Testis (tissue), 3 donors: Measurements from ENCODE around the gene ATRIP. TPM values are rescaled to one million over a fixed set of nuclear protein-coding genes. Genes with fewer than 3 reads are reported as not detected.

Experiments used
- DNase-seq: peaks from one replicate; pipeline ENCODE4 v3.0.0-alpha.2; 2019
- H3K27ac ChIP-seq, 2 donors: fragments of 200-600 bp; sonication (generic); one replicate each; pipeline ENCODE4 v1.5.1; 2019
- H3K27me3 ChIP-seq: fragments of 200-600 bp; sonication (generic); one replicate; pipeline ENCODE4 v1.5.1; 2019
- H3K36me3 ChIP-seq: fragments of 200-600 bp; sonication (generic); one replicate; pipeline ENCODE4 v1.5.1; 2017; ENCODE audit warnings: low read depth; ENCODE audit errors: missing control alignments
- H3K4me1 ChIP-seq: fragments of 200-600 bp; sonication (generic); one replicate; pipeline ENCODE4 v1.5.1; 2019
- H3K4me3 ChIP-seq, 2 donors: fragments of 200-600 bp; sonication (generic); one replicate each; pipeline ENCODE4 v1.5.1; 2017 to 2019
- H3K9me3 ChIP-seq: fragments of 200-600 bp; sonication (generic); one replicate; pipeline ENCODE4 v1.5.1; 2017
- POLR2A ChIP-seq: fragments of 450-650 bp; IDR thresholded peaks from one replicate; pipeline ENCODE4 v1.6.1; 2017; ENCODE audit warnings: antibody characterized with exemption, mild to moderate bottlenecking, moderate library complexity
- WGBS, 2 donors: methylation state at CpG; one replicate each; pipeline ENCODE4 v1.1.5; 2018; 5-methylcytosine and 5-hydroxymethylcytosine counted together
- intact Hi-C: fragments of 100-400 bp; cut with DNase I; formaldehyde crosslinking; loops from one replicate; pipeline ENCODE4 v1.15.1; 2023; ENCODE audit warnings: low total_unique reads
- polyA plus RNA-seq: library from polyadenylated mRNA; stranded (reverse); fragments of 350-450 nt; fragmentation: Illumina TruSeq; extraction: RNeasy Lipid Tissue Mini Kit (QIAGEN cat#74804); gene quantifications from one replicate; pipeline ENCODE4 v1.2.3, GENCODE V29; 2014; ENCODE audit warnings: low read depth, low replicate concordance; ENCODE audit not compliant: insufficient read depth
- total RNA-seq, 2 donors: library from RNA; depleted of rRNA; stranded (reverse); fragments of >200 nt; gene quantifications; one replicate each; pipeline ENCODE4 v1.2.3, GENCODE V29; 2016
- TF ChIP-seq, protein P1 (sequence below), 3 experiments: fragments of 450-650 bp in 2 of 3; fragments of 200-600 bp in 1 of 3; sonication (generic) in 1 of 3; IDR thresholded peaks; one replicate each; pipeline ENCODE4 v1.5.1; 2016 to 2019; ENCODE audit warnings: antibody characterized with exemption in 3 of 3, mild to moderate bottlenecking in 2 of 3, moderate library complexity in 1 of 3

Gene ATRIP
- total and polyA plus RNA-seq, 3 donors from 2014 or later: 25.0 to 56.5 (median 26.3) TPM

DNA sequence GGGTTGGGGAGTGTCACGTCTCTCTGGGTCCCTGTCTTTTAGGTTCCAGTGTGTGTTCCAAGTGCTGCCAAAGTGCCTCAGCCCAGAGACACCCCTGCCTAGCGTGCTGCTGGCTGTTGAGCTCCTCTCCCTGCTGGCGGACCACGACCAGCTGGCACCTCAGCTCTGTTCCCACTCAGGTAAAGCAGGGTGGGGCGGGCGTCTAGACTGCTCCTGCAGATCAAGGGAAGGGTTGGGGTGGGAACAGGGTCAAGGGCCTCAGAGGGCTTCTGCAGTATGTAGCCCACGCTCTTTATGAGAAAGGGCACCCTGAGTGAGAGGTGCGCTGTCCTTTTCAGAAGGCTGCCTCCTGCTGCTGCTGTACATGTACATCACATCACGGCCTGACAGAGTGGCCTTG lies 17.2 kb downstream of the ATRIP start:
- peaks cover 23% of the 10 kb centered on the region for H3K4me1 ChIP-seq
- no peaks in the 10 kb centered on the region for H3K27me3 ChIP-seq
- WGBS, 2 donors: 75 to 93% methylated on average over 4 to 9 of the region's 9 CpGs
- no peak for DNase-seq
- no peak overlapping the region for H3K27ac ChIP-seq
- no peaks in the 10 kb centered on the region for H3K9me3 ChIP-seq
- H3K36me3 ChIP-seq: no peaks in the 10 kb centered on the region
- H3K4me3 ChIP-seq: no peak overlapping the region
- intact Hi-C loops: no loop called here
- TF ChIP-seq POLR2A: no peak
- TF ChIP-seq, protein P1, sequence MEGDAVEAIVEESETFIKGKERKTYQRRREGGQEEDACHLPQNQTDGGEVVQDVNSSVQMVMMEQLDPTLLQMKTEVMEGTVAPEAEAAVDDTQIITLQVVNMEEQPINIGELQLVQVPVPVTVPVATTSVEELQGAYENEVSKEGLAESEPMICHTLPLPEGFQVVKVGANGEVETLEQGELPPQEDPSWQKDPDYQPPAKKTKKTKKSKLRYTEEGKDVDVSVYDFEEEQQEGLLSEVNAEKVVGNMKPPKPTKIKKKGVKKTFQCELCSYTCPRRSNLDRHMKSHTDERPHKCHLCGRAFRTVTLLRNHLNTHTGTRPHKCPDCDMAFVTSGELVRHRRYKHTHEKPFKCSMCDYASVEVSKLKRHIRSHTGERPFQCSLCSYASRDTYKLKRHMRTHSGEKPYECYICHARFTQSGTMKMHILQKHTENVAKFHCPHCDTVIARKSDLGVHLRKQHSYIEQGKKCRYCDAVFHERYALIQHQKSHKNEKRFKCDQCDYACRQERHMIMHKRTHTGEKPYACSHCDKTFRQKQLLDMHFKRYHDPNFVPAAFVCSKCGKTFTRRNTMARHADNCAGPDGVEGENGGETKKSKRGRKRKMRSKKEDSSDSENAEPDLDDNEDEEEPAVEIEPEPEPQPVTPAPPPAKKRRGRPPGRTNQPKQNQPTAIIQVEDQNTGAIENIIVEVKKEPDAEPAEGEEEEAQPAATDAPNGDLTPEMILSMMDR (IDR thresholded peaks at IDR 0.05): no peak

DNA sequence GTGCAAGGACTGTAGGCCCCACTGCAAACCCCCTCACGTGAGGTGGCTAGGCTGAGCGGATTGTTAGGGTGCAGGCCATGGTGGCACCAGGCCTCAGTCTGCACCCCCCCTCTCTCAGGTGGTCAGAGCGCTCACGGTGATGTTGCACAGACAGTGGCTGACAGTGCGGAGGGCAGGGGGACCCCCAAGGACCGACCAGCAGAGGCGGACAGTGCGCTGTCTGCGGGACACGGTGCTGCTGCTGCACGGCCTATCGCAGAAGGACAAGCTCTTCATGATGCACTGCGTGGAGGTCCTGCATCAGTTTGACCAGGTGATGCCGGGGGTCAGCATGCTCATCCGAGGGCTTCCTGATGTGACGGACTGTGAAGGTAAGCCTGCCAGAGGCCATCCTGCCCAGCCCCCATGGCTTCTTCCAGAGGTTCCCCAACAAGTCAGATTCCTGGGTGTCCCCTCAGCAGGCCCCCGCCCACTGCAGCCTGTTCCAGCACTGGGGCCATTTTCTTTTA lies 18.2 kb downstream of the ATRIP start:
- no peaks in the 10 kb centered on the region for H3K9me3 ChIP-seq
- no peaks in the 10 kb centered on the region for H3K36me3 ChIP-seq
- H3K4me1 ChIP-seq: peaks cover 23% of the 10 kb centered on the region
- peak overlapping the region; percentile 98 for H3K27ac ChIP-seq
- WGBS, 2 donors: 91 to 92% methylated on average over 10 to 17 of the region's 17 CpGs
- no peak for DNase-seq
- no peaks in the 10 kb centered on the region for H3K27me3 ChIP-seq
- TF ChIP-seq POLR2A: no peak
- TF ChIP-seq, protein P1 (IDR thresholded peaks at IDR 0.05): no peak
- no peak overlapping the region for H3K4me3 ChIP-seq
- intact Hi-C loops: no loop called here

DNA sequence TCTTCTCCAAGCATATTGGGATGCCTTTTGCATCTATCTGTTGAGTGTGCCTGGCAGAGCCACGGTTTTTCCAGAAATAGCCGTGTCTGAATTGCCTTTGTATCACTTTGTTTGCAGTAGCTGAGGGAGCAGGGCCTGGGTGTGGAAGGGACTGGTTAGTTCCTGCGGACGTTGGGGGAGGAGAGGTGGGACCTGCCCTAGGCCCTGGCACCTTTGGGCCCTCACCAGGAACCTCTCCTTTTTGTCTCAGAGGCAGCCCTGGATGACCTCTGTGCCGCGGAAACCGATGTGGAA lies 18.6 kb downstream of the ATRIP start:
- Histone ChIP-seq H3K4me3 (no peak overlapping the region), H3K36me3 (no peaks in the 10 kb centered on the region)

DNA sequence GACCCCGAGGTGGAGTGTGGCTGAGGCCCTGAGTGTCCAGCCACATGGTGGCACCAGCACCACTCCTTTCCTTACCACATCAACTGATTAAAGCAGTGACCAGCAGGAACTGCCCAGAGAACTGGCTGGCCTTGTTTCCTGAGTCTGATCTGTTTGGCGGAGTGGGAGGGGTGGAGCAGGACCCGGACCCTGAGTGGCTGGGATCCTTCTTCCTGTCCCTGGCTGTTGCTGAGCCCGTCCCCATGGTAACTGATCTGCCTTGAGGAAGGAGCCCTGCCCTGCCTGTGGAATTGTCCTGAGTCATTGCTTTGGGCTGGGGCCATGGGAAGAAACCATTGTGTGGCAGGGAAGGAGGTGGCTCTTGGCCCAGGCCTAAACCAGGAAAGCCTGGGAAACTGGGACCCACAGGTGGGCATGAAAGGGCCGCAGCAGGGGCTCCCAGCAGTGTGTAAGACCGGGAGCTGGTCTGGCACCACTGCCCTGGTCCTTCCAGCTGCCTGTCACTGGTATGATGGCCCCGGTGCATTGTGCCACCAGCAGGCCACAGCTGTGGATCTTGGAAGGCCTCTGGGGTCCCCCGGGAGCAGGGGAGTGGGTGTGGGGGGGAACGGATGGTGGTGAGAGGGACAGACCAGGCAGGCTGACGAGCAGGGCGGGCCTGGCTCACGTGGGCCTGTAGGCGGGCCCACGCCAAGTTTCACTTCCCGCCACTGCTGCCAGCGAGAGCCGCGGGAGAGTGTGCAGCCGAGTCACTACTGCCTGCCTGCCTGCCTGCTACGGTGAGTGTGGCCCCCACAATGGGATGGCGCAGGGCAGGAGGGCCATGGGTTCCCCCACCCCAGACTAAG lies 19.2 kb downstream of the ATRIP start:
- 24 to 27% methylated on average over 2 to 21 of the region's 21 CpGs for WGBS, 2 donors
- TF ChIP-seq, protein P1 (IDR thresholded peaks at IDR 0.05): peak; percentile 63 to 83 (median 78)
- peak; percentile 81 for TF ChIP-seq POLR2A
- peak; percentile 98 for DNase-seq
- Histone ChIP-seq H3K27ac (peak overlapping the region; percentile 98), H3K4me1 (peaks cover 29% of the 10 kb centered on the region), H3K36me3 (no peaks in the 10 kb centered on the region), H3K4me3 (peak overlapping the region; percentile 40 to 47), H3K9me3 (no peaks in the 10 kb centered on the region), H3K27me3 (no peaks in the 10 kb centered on the region)
- intact Hi-C loops: no loop called here

More for the DNA sequence above, 18.6 kb downstream of the ATRIP start:
- DNase-seq: no peak
- H3K4me1 ChIP-seq: peaks cover 25% of the 10 kb centered on the region
- H3K27me3 ChIP-seq: no peaks in the 10 kb centered on the region
- TF ChIP-seq POLR2A: no peak
- TF ChIP-seq, protein P1 (IDR thresholded peaks at IDR 0.05): no peak
- intact Hi-C loops: no loop called here
- 20 to 29% methylated on average over 7 of the region's 7 CpGs for WGBS, 2 donors
- H3K9me3 ChIP-seq: no peaks in the 10 kb centered on the region
- peak overlapping the region; percentile 98 for H3K27ac ChIP-seq
